ENCODE data around the gene LEP. TPM values are rescaled to one million over a fixed set of nuclear protein-coding genes. Genes with fewer than 3 reads are reported as not detected.

LEP gene
- total RNA-seq = not detected in 2 replicates

DNA sequence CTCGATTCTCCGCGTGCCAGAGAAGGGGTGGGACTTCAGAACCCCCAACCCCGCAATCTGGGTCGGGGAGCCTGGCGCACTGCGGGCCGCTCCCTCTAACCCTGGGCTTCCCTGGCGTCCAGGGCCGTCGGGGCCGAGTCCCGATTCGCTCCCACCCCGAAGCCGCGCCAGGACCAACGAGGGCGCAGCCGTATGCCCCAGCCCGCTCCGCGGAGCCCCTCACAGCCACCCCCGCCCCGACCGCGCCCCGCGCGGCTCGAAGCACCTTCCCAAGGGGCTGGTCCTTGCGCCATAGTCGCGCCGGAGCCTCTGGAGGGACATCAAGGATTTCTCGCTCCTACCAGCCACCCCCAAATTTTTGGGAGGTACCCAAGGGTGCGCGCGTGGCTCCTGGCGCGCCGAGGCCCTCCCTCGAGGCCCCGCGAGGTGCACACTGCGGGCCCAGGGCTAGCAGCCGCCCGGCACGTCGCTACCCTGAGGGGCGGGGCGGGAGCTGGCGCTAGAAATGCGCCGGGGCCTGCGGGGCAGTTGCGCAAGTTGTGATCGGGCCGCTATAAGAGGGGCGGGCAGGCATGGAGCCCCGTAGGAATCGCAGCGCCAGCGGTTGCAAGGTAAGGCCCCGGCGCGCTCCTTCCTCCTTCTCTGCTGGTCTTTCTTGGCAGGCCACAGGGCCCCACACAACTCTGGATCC lies at the start of gene LEP:
Gene LEP, plus strand, starts transcription at position 583 of the 691 bp plus-strand sequence. CDS start 10,741 bp downstream, outside the sequence.

Other genes starting within 250 kb of the LEP start
- 0.06 and 0.13 TPM in 2 replicates for gene LRRC4, start 209.8 kb upstream of the LEP start, total RNA-seq
- 17.6 and 18.2 TPM in 2 replicates for gene RBM28, start 102.6 kb downstream of the LEP start, total RNA-seq
- gene PRRT4, start 120.4 kb downstream of the LEP start, total RNA-seq = under 0.01 and 0.06 TPM in 2 replicates
- gene IMPDH1, start 168.7 kb downstream of the LEP start, total RNA-seq = 35.1 and 38.3 TPM in 2 replicates
- gene HILPDA, start 214.6 kb downstream of the LEP start, total RNA-seq = 8.5 and 9.1 TPM in 2 replicates
- gene METTL2B, start 235.5 kb downstream of the LEP start, total RNA-seq = 34.7 and 37.9 TPM in 2 replicates

All from aortic smooth muscle cell (primary cell).